ENCODE results near the gene USP44. TPM values are rescaled to one million over a fixed set of nuclear protein-coding genes. Genes with fewer than 3 reads are reported as not detected.

Gene USP44
- total and polyA plus RNA-seq, 2 of the 8 experiments (the other 6 are each of a cell fraction or from before 2014, with no cell fraction given): 129 to 197 TPM

DNA sequence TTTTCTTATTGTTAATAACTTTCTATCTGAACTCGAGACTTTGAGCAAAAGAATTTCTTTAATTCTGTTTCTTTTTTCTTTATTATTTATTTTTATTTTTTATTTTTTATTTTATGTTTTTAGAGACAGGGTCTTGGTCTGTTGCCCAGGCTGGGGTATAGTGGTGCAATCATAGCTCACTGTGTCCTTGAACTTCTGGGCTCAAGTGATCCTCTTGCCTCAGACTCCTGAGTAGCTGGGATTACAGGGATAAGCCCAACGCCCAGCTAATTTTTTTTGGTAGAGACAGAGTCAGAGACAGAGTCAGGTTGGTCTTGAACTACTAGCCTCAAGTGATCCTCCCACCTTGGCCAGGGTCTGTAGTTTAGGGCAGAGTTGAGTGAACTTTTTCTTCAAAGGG is 58.8 kb downstream of the USP44 start:
- Histone ChIP-seq H3K56ac (replicated peaks; ENCODE audit: insufficient read length, low read depth, low read length) (no peak overlapping the region), H3K23me2 (ENCODE audit: low read depth, low read length) (no peaks in the 10 kb centered on the region; the same call in 1 of the 2 replicates), H3K27ac (ENCODE audit: low read depth, low read length) (no peak overlapping the region), H3K4ac (replicated peaks; ENCODE audit: insufficient read length, low read depth, low read length) (no peak overlapping the region), H2AFZ (ENCODE audit: low read length) (no peak overlapping the region), H4K91ac (replicated peaks; ENCODE audit: insufficient read length, low read length) (no peak overlapping the region), H3K79me1 (ENCODE audit: low read depth, low read length) (peaks cover 2% of the 10 kb centered on the region; the same call in 1 of the 2 replicates), H2BK20ac (ENCODE audit: low read length) (no peak overlapping the region), H3K23ac (ENCODE audit: insufficient read length) (no peak overlapping the region), H2BK120ac (replicated peaks; ENCODE audit: low read depth, low read length) (no peak overlapping the region), H3K14ac (ENCODE audit: insufficient read length) (no peak overlapping the region), H2BK15ac (ENCODE audit: low read length) (no peak overlapping the region), H4K20me1 (replicated peaks in 1 of 2; ENCODE audit: control insufficient read depth in 1 of 2, insufficient read depth in 2 of 2, low read length in 2 of 2) (peaks cover 3 to 4% of the 10 kb centered on the region in 2 experiments), H4K8ac (ENCODE audit: extremely low read depth, insufficient read depth, low read length) (no peak overlapping the region), H3K36me3 (ENCODE audit: control insufficient read depth in 2 of 4, insufficient read depth in 4 of 4, low read length in 3 of 4) (peaks cover 3 to 70% (median 29%) of the 10 kb centered on the region in 4 experiments), H2BK12ac (ENCODE audit: low read depth, low read length) (no peak overlapping the region), H3K9me3 (ENCODE audit: insufficient read depth in 2 of 2, low read depth in 1 of 2, low read length in 1 of 2) (no peaks in the 10 kb centered on the region), H2BK5ac (ENCODE audit: low read depth, low read length) (no peak overlapping the region), H3K18ac (ENCODE audit: extremely low read depth, low read length) (no peak overlapping the region), H3K4me3 (ENCODE audit: extremely low read depth in 1 of 4, insufficient read depth in 2 of 4, low read depth in 3 of 4, low read length in 4 of 4) (no peak overlapping the region), H2AK5ac (ENCODE audit: low read depth, low read length) (no peak overlapping the region), H3K9ac (replicated peaks in 1 of 4; ENCODE audit: extremely low read depth in 1 of 4, low read depth in 3 of 4, low read length in 3 of 4) (no peak overlapping the region), H3K27me3 (replicated peaks in 1 of 4; ENCODE audit: control insufficient read depth in 3 of 4, extremely low read depth in 1 of 4, insufficient read depth in 3 of 4, low read length in 3 of 4) (no peaks in the 10 kb centered on the region), H3K79me2 (ENCODE audit: control insufficient read depth in 1 of 2, insufficient read depth in 2 of 2, low read length in 2 of 2) (peaks cover 0 to 13% of the 10 kb centered on the region in 2 experiments; a peak in 1 of 4 replicates), H4K5ac (ENCODE audit: insufficient read length, low read depth, low read length) (no peak overlapping the region), H3K4me2 (ENCODE audit: insufficient read depth in 1 of 2, low read depth in 2 of 2, low read length in 2 of 2) (no peak overlapping the region), H3K4me1 (replicated peaks in 1 of 4; ENCODE audit: control insufficient read depth in 3 of 4, insufficient read depth in 4 of 4, low read length in 3 of 4) (no peaks in the 10 kb centered on the region)
- ChIA-PET POLR2A (ENCODE audit: partially characterized antibody) (interaction anchor here (0.7 to 1.7 kb wide), 2 partner anchors 11 to 18 kb away, joined by 3 to 4 read pairs; no protein-coding TSS in a partner anchor), CTCF (ENCODE audit: partially characterized antibody) (interaction anchor here (0.6 to 1.2 kb wide), 3 partner anchors 17 to 85 kb away, joined by 3 to 4 read pairs (median 3); no protein-coding TSS in a partner anchor)
- FAIRE-seq: no peak
- no peak for DNase-seq (ENCODE audit: low read depth in 1 of 2, low spot score in 2 of 2)
- WGBS, 2 experiments (ENCODE audit: extremely low coverage in 1 of 2, insufficient coverage in 1 of 2, insufficient read length in 1 of 2, insufficient replicate concordance in 2 of 2, low coverage in 1 of 2, low lambda C conversion rate in 2 of 2, missing lambda C conversion rate in 1 of 2): 81% methylated on average over 2 of the region's 2 CpGs; no CpG with 5 or more reads in 1 of the 2 experiments
- TF ChIP-seq ZNF274 (IDR thresholded peaks at IDR 0.05; ENCODE audit: borderline replicate concordance, extremely low read depth, low read length): no peak
- TF ChIP-seq SP1 (IDR thresholded peaks at IDR 0.05; ENCODE audit: low read depth, low read length): no peak
- no peak for TF ChIP-seq POLR2A (IDR thresholded peaks at IDR 0.05; ENCODE audit: control extremely low read depth in 1 of 2, low read depth in 2 of 2, low read length in 2 of 2)
- TF ChIP-seq BCL11A (IDR thresholded peaks at IDR 0.05; ENCODE audit: low read depth in 2 of 2, low read length in 2 of 2): no peak
- TF ChIP-seq GABPA (IDR thresholded peaks at IDR 0.05; ENCODE audit: borderline replicate concordance, insufficient read depth, low read length): no peak
- TF ChIP-seq, protein P1, sequence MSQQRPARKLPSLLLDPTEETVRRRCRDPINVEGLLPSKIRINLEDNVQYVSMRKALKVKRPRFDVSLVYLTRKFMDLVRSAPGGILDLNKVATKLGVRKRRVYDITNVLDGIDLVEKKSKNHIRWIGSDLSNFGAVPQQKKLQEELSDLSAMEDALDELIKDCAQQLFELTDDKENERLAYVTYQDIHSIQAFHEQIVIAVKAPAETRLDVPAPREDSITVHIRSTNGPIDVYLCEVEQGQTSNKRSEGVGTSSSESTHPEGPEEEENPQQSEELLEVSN (IDR thresholded peaks at IDR 0.05): no peak
- TF ChIP-seq KDM4A (IDR thresholded peaks at IDR 0.05; ENCODE audit: low read depth, low read length, severe bottlenecking): no peak
- no peak for TF ChIP-seq RNF2 (IDR thresholded peaks at IDR 0.05; ENCODE audit: borderline replicate concordance, low read depth, low read length, missing control alignments, poor library complexity, severe bottlenecking)
- TF ChIP-seq HDAC6 (IDR thresholded peaks at IDR 0.05; ENCODE audit: low read depth, low read length): no peak
- no peak for TF ChIP-seq CTBP2 (IDR thresholded peaks at IDR 0.05; ENCODE audit: borderline replicate concordance, insufficient read depth, insufficient read length, low read length)
- no peak for TF ChIP-seq TEAD4 (IDR thresholded peaks at IDR 0.05; ENCODE audit: low read depth, low read length)
- TF ChIP-seq MAFK (IDR thresholded peaks at IDR 0.05; ENCODE audit: low read depth, low read length): no peak
- TF ChIP-seq NANOG (IDR thresholded peaks at IDR 0.05; ENCODE audit: insufficient read depth, low read depth, low read length, poor library complexity, severe bottlenecking): no peak
